CD8-positive, alpha-beta memory T cell (primary cell): ENCODE results near the gene AK3. TPM values are rescaled to one million over a fixed set of nuclear protein-coding genes. Genes with fewer than 3 reads are reported as not detected.

Experiments
- CTCF ChIA-PET: fragments of 350-600 bp; sonication (Branson Sonifier 250); formaldehyde crosslinking; loops from one replicate; lab custom pipeline; 2021; ENCODE audit warnings: antibody characterized with exemption; lab: Charles Lee
- POLR2A ChIA-PET: fragments of 350-600 bp; sonication (Branson Sonifier 250); formaldehyde crosslinking; loops from one replicate; lab custom pipeline; 2021; ENCODE audit warnings: antibody characterized with exemption; lab: Charles Lee
- DNase-seq, 5 donors: peaks; one replicate each; pipeline versions ENCODE4 v3.0.0 to v3.0.0-alpha.2; 2020 to 2022; ENCODE audit warnings: mixed read lengths in 1 of 5
- H3K27ac ChIP-seq: one replicate; pipeline ENCODE4 v1.7.0; 2013; ENCODE audit warnings: low read depth, mild to moderate bottlenecking, low read length, moderate library complexity
- H3K27me3 ChIP-seq: 2 replicates; pipeline ENCODE4 v1.7.0; 2013; ENCODE audit warnings: low read length, mild to moderate bottlenecking; ENCODE audit not compliant: insufficient read depth, poor library complexity, severe bottlenecking
- H3K36me3 ChIP-seq: 2 replicates; pipeline ENCODE4 v1.7.0; 2013; ENCODE audit warnings: mild to moderate bottlenecking, low read length, moderate library complexity; ENCODE audit not compliant: insufficient read depth
- H3K4me1 ChIP-seq: 2 replicates; pipeline ENCODE4 v1.7.0; 2013; ENCODE audit warnings: mild to moderate bottlenecking, low read length, moderate library complexity; ENCODE audit not compliant: insufficient read depth
- H3K4me3 ChIP-seq: 2 replicates; pipeline ENCODE4 v1.7.0; 2013; ENCODE audit warnings: mild to moderate bottlenecking, low read length
- H3K9me3 ChIP-seq: 2 replicates; pipeline ENCODE4 v1.7.0; 2013; ENCODE audit warnings: mild to moderate bottlenecking, low read length
- H3K27ac Mint-ChIP-seq, 8 donors: one replicate each; pipeline ENCODE4 v1.8.0; 2020 to 2021; ENCODE audit warnings: mixed read lengths in 8 of 8, mild to moderate bottlenecking in 6 of 8, inconsistent platforms in 3 of 8, moderate library complexity in 3 of 8
- H3K27me3 Mint-ChIP-seq, 2 donors: one replicate each; pipeline ENCODE4 v1.8.0; 2020 to 2021; ENCODE audit warnings: mixed read lengths in 2 of 2, mild to moderate bottlenecking in 1 of 2, moderate library complexity in 1 of 2
- H3K36me3 Mint-ChIP-seq, 3 donors: one replicate each; pipeline ENCODE4 v1.8.0; 2020 to 2021; ENCODE audit warnings: mixed read lengths in 3 of 3, inconsistent platforms in 1 of 3, mild to moderate bottlenecking in 1 of 3
- H3K4me1 Mint-ChIP-seq, 3 donors: one replicate each; pipeline ENCODE4 v1.8.0; 2020 to 2021; ENCODE audit warnings: mixed read lengths in 3 of 3, inconsistent platforms in 1 of 3, mild to moderate bottlenecking in 1 of 3
- H3K4me3 Mint-ChIP-seq, 7 donors: one replicate each; pipeline ENCODE4 v1.8.0; 2020 to 2021; ENCODE audit warnings: mixed read lengths in 7 of 7, mild to moderate bottlenecking in 6 of 7, moderate library complexity in 4 of 7, inconsistent platforms in 2 of 7
- H3K9me3 Mint-ChIP-seq, 5 donors: one replicate each; pipeline ENCODE4 v1.8.0; 2020 to 2022; ENCODE audit warnings: mixed read lengths in 5 of 5, mild to moderate bottlenecking in 3 of 5, moderate library complexity in 2 of 5, inconsistent platforms in 1 of 5
- polyA plus RNA-seq: library from polyadenylated mRNA; unstranded; fragments of 300-500 nt; fragmentation: Illumina TruSeq; gene quantifications from one replicate; pipeline ENCODE4 v1.2.3, GENCODE V29; 2021
- total RNA-seq, 2 experiments: library from RNA; stranded (reverse); gene quantifications; one replicate each; pipeline ENCODE4 v1.2.3, GENCODE V29; 2021

The AK3 gene
- total and polyA plus RNA-seq, 3 experiments from 2014 or later = 25.3 to 42.0 (median 29.8) TPM

GRCh38 chr9:4716163-4716562 lies 24.8 kb downstream of the AK3 start:
- Histone ChIP-seq H3K27ac (no peak overlapping the region), H3K36me3 (peaks cover 31% of the 10 kb centered on the region), H3K4me3 (no peak overlapping the region), H3K4me1 (no peaks in the 10 kb centered on the region), H3K9me3 (no peaks in the 10 kb centered on the region), H3K27me3 (no peaks in the 10 kb centered on the region)
- peak overlapping the region in 3 of 8 donors; percentile 51 to 69 (median 58) for H3K27ac Mint-ChIP-seq
- no peaks in the 10 kb centered on the region for H3K27me3 Mint-ChIP-seq
- no peak overlapping the region for H3K4me3 Mint-ChIP-seq
- no peaks in the 10 kb centered on the region for H3K9me3 Mint-ChIP-seq
- POLR2A ChIA-PET = interaction anchor here (0.6 kb wide), 1 partner anchor 20 kb away, joined by 4 read pairs; no protein-coding TSS in a partner anchor
- CTCF ChIA-PET = interaction anchor here (1.0 to 1.5 kb wide), 3 partner anchors 24 to 43 kb away, joined by 3 to 6 read pairs (median 3); no protein-coding TSS in a partner anchor
- H3K4me1 Mint-ChIP-seq = no peaks in the 10 kb centered on the region
- DNase-seq = no peak
- H3K36me3 Mint-ChIP-seq = peaks cover 0 to 83% (median 24%) of the 10 kb centered on the region in 3 donors

GRCh38 chr9:4714266-4715016 lies 26.6 kb downstream of the AK3 start:
- Mint-ChIP-seq H3K4me3 (no peak overlapping the region), H3K27ac (peak overlapping the region in 2 of 8 donors; percentile 0 to 87), H3K9me3 (no peaks in the 10 kb centered on the region), H3K4me1 (no peaks in the 10 kb centered on the region), H3K27me3 (no peaks in the 10 kb centered on the region), H3K36me3 (peaks cover 0 to 83% (median 21%) of the 10 kb centered on the region in 3 donors)
- Histone ChIP-seq H3K27me3 (no peaks in the 10 kb centered on the region), H3K4me1 (no peaks in the 10 kb centered on the region), H3K27ac (no peak overlapping the region), H3K36me3 (peaks cover 31% of the 10 kb centered on the region), H3K4me3 (no peak overlapping the region), H3K9me3 (no peaks in the 10 kb centered on the region)
- CTCF ChIA-PET = no interaction called here
- no peak for DNase-seq
- POLR2A ChIA-PET = interaction anchor here (0.6 to 0.9 kb wide), 2 partner anchors 52 to 1229 kb away, joined by 3 read pairs; partner anchors contain the start of gene PLPP6

GRCh38 chr9:4713849-4714248 lies 27.2 kb downstream of the AK3 start:
- Mint-ChIP-seq H3K4me3 (no peak overlapping the region), H3K36me3 (peaks cover 5 to 83% (median 18%) of the 10 kb centered on the region in 3 donors), H3K9me3 (no peaks in the 10 kb centered on the region), H3K4me1 (no peaks in the 10 kb centered on the region), H3K27me3 (no peaks in the 10 kb centered on the region), H3K27ac (peak overlapping the region in 3 of 8 donors; percentile 0 to 59 (median 10))
- no peaks in the 10 kb centered on the region for H3K9me3 ChIP-seq
- H3K4me3 ChIP-seq = no peak overlapping the region
- CTCF ChIA-PET = no interaction called here
- H3K27ac ChIP-seq = no peak overlapping the region
- H3K36me3 ChIP-seq = peaks cover 30% of the 10 kb centered on the region
- no peaks in the 10 kb centered on the region for H3K27me3 ChIP-seq
- H3K4me1 ChIP-seq = no peaks in the 10 kb centered on the region
- POLR2A ChIA-PET = no interaction called here
- no peak for DNase-seq

- no peak overlapping the region for H3K4me3 ChIP-seq
- no peaks in the 10 kb centered on the region for H3K36me3 ChIP-seq
- Mint-ChIP-seq H3K27me3 (no peaks in the 10 kb centered on the region), H3K36me3 (peaks cover 5 to 69% (median 11%) of the 10 kb centered on the region in 3 donors), H3K4me1 (peaks cover 4 to 7% (median 5%) of the 10 kb centered on the region in 3 donors), H3K27ac (peak overlapping the region in 1 of 8 donors; percentile 27), H3K4me3 (no peak overlapping the region), H3K9me3 (no peaks in the 10 kb centered on the region)
- no peaks in the 10 kb centered on the region for H3K27me3 ChIP-seq
- H3K9me3 ChIP-seq = no peaks in the 10 kb centered on the region
- no peaks in the 10 kb centered on the region for H3K4me1 ChIP-seq
- no peak for DNase-seq
- no peak overlapping the region for H3K27ac ChIP-seq
- POLR2A ChIA-PET = no interaction called here
- CTCF ChIA-PET = no interaction called here
These were observed 31.6 kb downstream of the AK3 start for GRCh38 chr9:4709380-4709779.

- Mint-ChIP-seq H3K27ac (peak overlapping the region in 5 of 8 donors; percentile 13 to 81 (median 43)), H3K36me3 (peaks cover 6 to 72% (median 11%) of the 10 kb centered on the region in 3 donors), H3K9me3 (no peaks in the 10 kb centered on the region), H3K27me3 (no peaks in the 10 kb centered on the region), H3K4me3 (no peak overlapping the region), H3K4me1 (peaks cover 4 to 7% (median 5%) of the 10 kb centered on the region in 3 donors)
- Histone ChIP-seq H3K4me1 (no peaks in the 10 kb centered on the region), H3K4me3 (no peak overlapping the region), H3K9me3 (no peaks in the 10 kb centered on the region), H3K36me3 (peaks cover 16% of the 10 kb centered on the region), H3K27me3 (no peaks in the 10 kb centered on the region), H3K27ac (no peak overlapping the region)
- no peak for DNase-seq
- POLR2A ChIA-PET = no interaction called here
- CTCF ChIA-PET = interaction anchor here (1.1 kb wide), 1 partner anchor 52 kb away, joined by 4 read pairs; no protein-coding TSS in a partner anchor
These were observed 33.9 kb downstream of the AK3 start for GRCh38 chr9:4706971-4707622.

GRCh38 chr9:4706021-4706420 lies 35.0 kb downstream of the AK3 start:
- no peaks in the 10 kb centered on the region for H3K9me3 ChIP-seq
- H3K36me3 ChIP-seq = peaks cover 21% of the 10 kb centered on the region
- H3K4me3 ChIP-seq = no peak overlapping the region
- Mint-ChIP-seq H3K9me3 (no peaks in the 10 kb centered on the region), H3K27me3 (no peaks in the 10 kb centered on the region), H3K4me1 (peaks cover 5 to 14% (median 7%) of the 10 kb centered on the region in 3 donors), H3K27ac (peak overlapping the region in 7 of 8 donors; percentile 24 to 95 (median 39)), H3K36me3 (peaks cover 13 to 71% (median 16%) of the 10 kb centered on the region in 3 donors), H3K4me3 (no peak overlapping the region)
- H3K27ac ChIP-seq = no peak overlapping the region
- H3K4me1 ChIP-seq = no peaks in the 10 kb centered on the region
- no peak for DNase-seq
- POLR2A ChIA-PET = no interaction called here
- CTCF ChIA-PET = no interaction called here
- H3K27me3 ChIP-seq = no peaks in the 10 kb centered on the region

- Histone ChIP-seq H3K27ac (no peak overlapping the region), H3K4me3 (no peak overlapping the region), H3K36me3 (peaks cover 26% of the 10 kb centered on the region), H3K4me1 (no peaks in the 10 kb centered on the region), H3K27me3 (no peaks in the 10 kb centered on the region), H3K9me3 (no peaks in the 10 kb centered on the region)
- POLR2A ChIA-PET = no interaction called here
- Mint-ChIP-seq H3K27me3 (no peaks in the 10 kb centered on the region), H3K4me3 (no peak overlapping the region), H3K9me3 (no peaks in the 10 kb centered on the region), H3K27ac (peak overlapping the region in 3 of 8 donors; percentile 6 to 57 (median 15)), H3K36me3 (peaks cover 11 to 74% (median 21%) of the 10 kb centered on the region in 3 donors), H3K4me1 (peaks cover 5 to 15% (median 7%) of the 10 kb centered on the region in 3 donors)
- DNase-seq = no peak
- CTCF ChIA-PET = no interaction called here
These were observed 36.9 kb downstream of the AK3 start for GRCh38 chr9:4704129-4704528.

- Mint-ChIP-seq H3K4me1 (peaks cover 8 to 26% (median 11%) of the 10 kb centered on the region in 3 donors), H3K4me3 (no peak overlapping the region), H3K27ac (peak overlapping the region in 4 of 8 donors; percentile 5 to 37 (median 16)), H3K36me3 (peaks cover 3 to 80% (median 26%) of the 10 kb centered on the region in 3 donors), H3K9me3 (no peaks in the 10 kb centered on the region), H3K27me3 (no peaks in the 10 kb centered on the region)
- Histone ChIP-seq H3K36me3 (peaks cover 34% of the 10 kb centered on the region), H3K27ac (no peak overlapping the region), H3K27me3 (no peaks in the 10 kb centered on the region), H3K9me3 (no peaks in the 10 kb centered on the region), H3K4me1 (no peaks in the 10 kb centered on the region), H3K4me3 (no peak overlapping the region)
- CTCF ChIA-PET = interaction anchor here (1.0 to 1.7 kb wide), 3 partner anchors 22 to 61 kb away, joined by 3 to 4 read pairs (median 3); partner anchors contain the start of gene CDC37L1
- POLR2A ChIA-PET = no interaction called here
- no peak for DNase-seq
These were observed 39.5 kb downstream of the AK3 start for GRCh38 chr9:4701526-4701925.
